NCI-H510A treated with DMSO at 0.1 percent for 48 hours (cell line): ENCODE data around the gene SEZ6.
"Not testable (repeated sequence)": the region's sequence is repeated elsewhere in the genome, so short reads cannot be mapped to it uniquely, and the experiment has no call there.

Source experiments
- DNase-seq: peaks from one replicate; lab custom pipeline; 2025; lab: John Stamatoyannopoulos, UW

Gene SEZ6

DNA sequence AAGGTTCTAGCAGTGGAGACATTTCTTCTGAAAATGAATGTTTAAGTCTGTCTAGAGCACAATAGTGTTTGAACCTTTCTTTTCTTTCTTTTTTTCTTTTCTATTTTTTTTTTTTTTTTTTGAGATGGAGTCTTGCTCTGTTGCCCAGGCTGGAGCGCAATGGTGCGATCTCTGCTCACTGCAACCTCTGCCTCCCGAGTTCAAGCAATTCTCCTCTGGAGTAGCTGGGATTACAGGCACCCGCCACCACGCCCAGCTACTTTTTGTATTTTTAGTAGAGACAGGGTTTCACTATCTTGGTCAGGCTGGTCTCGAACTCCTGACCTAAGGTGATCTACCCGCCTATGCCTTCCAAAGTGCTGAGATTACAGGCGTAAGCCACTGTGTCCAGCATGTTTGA is 71.3 kb downstream of the SEZ6 start:
- DNase-seq = not testable (repeated sequence)

- DNase-seq = no peak
Measured at GRCh38 chr17:28929787-28930186, 76.0 kb downstream of the SEZ6 start.

DNA sequence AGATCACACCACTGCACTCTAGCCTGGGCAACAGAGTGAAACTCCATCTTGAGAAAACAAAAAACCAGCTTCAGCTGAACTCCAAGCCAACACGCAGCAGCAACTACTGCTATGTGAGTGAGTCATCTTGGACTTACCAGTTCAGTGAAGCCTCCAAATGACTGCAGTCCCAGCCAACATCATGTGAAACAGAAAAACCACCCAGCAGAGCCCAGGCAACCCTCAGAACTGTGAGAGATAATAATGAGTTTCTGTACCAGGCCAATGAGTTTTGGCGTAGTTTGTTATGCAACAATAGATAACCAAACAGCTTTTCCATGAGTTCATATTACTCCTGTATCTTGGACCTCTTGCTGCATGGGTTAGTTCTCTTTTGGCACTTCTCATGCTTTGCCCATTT is 77.8 kb downstream of the SEZ6 start:
- no peak for DNase-seq

GRCh38 chr17:28926786-28927185 is 79.0 kb downstream of the SEZ6 start:
- DNase-seq = no peak

- no peak for DNase-seq
Measured at GRCh38 chr17:28926366-28926765, 79.5 kb downstream of the SEZ6 start.

- DNase-seq = no peak
Measured at GRCh38 chr17:28925912-28926365, 79.9 kb downstream of the SEZ6 start.

GRCh38 chr17:28920201-28920600 is 85.6 kb downstream of the SEZ6 start:
- no peak for DNase-seq

- DNase-seq = no peak
Measured at GRCh38 chr17:28918295-28918694, 87.5 kb downstream of the SEZ6 start.

GRCh38 chr17:28917465-28917864 is 88.4 kb downstream of the SEZ6 start:
- no peak for DNase-seq

DNA sequence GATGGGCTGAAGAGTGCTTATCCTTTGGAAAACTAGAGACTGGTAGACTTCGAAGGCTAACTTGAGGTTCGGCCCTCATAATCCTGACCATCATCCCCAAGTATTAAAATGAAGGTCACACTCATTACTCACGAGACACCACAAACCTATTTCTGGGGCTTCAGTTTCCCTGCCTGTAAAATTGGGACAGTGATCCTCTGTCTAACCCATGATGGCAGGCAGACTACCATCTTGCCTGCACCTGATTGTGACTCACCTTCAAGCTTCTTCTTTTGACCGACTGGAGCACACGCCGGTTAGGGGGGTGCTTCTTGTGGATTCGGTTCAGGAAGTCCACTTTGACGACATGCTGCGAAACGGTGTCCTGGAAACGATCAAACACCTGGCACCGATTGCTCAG is 88.8 kb downstream of the SEZ6 start:
- DNase-seq = no peak

DNA sequence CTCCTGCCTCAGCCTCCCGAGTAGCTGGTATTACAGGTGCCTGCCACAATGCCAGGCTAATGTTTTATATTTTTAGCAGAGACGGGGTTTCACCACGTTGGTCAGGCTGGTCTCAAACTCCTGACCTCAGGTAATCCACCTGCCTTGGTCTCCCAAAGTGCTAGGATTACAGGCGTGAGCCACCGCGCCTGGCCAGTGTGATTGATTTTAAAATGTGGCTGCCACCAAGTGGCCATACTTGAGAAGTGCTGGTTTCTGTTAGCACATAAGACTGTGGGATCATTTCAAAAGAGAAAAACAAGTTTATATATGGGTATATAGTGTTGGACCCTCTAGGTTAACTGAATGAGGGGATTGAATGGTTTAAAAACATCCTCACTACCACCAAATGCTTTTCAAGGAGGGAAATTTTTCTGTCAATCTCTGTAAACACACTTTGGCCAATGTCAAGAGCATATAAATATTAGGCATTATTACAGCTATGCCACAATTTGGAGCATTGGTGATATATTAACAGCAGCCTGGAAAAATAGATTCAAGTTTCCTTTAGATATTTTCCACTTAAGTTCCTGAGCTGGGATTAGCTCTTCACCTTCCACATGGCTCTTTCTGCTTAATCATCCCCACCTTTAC is 89.4 kb downstream of the SEZ6 start:
- peak; percentile 47 for DNase-seq

DNA sequence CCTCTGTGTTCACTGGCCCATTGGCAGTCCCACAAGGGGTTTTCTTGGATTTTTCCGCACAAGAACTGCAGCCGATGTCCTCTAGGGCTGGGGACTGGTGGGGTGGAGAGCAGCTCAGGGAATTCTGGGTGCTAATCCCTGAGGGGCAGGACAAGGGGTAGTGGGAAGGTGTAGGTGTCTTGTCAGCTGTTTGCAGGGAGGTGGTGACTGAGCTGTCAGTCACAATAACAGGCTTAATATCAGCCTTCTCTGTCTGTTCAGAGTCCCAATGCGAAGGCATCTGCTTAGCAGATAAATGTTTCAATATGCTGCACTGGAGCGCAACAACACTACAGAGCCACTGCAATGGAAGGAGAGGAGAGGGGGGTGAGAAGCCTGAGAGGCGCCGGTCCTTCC is 92.9 kb downstream of the SEZ6 start:
- no peak for DNase-seq

DNA sequence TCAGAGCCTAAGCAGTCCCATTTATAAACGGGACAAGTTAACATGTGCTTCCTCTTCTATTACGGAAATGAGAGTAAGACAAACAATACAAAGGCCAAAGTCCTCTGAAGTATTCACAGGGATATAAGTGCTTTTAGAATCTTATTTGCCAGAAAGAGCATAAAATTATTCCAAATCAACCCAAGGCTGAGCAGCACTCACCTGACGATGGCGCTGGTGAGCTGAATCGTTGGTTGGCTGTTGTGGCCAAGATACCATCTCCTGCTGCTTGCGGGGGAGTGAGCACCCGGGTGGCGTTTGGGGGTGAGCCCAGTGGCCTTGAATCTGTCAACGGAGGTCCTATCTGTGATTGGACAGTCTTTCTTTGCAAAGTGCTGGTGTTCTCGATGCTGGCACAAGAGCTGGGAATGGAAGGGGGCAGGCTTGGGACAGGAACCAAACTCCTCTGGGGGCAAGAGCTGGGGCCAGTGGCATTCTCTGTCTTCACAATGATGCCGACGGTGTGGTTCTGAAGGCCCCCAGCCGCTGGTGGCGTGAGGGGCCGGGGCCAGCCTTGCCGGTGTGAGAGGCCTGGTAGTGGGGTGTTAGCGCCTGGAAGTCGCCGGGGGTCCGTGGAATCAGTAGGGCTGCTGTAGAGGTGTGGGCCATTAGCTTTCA is 93.4 kb downstream of the SEZ6 start:
- no peak for DNase-seq

DNA sequence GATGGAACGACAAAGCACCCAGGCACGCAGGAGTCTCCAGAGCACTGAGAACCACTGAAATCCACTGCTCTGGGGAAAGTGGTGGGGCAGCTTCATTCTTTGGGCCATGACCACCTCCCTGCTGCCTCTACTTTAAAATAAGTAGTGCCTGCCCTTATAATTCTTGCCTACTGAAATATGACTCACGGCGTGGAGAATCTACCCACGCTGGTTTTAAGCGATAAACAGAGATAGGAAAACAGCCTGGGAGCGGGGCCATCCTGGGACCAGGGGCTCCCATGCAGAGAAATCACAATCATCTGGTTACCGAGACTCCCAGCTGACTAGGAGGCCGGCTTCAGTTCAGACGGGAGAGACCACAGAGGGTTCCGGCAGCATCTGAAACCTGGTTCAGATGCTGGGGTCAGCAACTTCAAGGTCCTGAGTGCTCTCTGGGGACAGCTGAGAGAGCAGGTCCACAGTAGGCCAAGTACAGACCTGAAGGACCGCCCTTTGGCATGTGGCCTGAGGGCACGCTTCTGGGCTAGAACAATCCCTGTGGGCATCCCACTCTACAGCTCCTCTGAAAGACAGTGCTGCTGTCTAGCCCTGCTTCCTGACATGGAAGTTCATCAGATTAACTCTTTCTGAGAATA is 94.3 kb downstream of the SEZ6 start:
- no peak for DNase-seq

DNA sequence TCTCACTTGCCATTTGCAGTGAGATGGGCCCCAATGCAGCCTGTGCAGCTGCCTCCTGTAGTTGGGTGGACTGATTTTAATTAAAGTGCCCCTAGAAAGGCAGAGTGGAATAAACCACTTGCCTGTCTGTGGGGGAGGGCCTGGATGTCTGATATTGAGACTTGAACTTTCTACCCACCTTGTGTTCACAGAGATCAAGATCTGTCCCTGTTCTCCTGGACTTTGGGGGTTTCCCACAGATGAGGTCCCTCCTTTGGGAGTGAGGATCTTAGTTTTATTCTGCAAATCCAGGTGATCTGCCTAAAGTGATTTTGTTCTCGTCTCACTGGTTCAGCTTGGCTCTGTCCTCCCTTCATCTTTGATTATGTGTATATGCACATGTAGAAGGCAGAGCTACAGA is 95.3 kb downstream of the SEZ6 start:
- DNase-seq = no peak

DNA sequence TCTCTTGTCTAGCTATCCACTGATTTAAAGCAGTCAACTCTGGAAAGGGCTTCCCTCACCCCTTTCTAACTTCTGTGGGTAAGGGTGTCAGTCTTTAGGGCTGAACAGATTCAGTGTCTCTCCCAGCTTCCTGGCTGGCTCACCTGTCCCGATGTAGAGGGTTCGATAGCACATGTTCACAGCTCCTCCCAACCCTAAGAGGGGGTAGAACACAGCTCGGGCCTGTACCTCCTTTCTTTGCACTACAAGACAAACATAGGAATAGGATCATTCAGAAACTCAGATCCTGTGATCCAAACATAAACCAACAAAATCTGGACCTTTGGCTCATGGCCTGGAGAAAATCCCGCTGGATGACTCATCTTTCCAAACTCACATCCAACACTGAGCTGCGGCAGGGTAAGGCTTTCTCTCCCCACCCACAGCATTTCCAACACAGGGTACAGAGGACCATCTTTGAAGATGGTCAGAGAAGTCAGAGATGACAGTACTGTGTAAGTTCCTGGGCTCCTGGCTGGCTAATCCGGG is 97.1 kb downstream of the SEZ6 start:
- DNase-seq = no peak

GRCh38 chr17:28907709-28908475 is 97.9 kb downstream of the SEZ6 start:
- no peak for DNase-seq

DNA sequence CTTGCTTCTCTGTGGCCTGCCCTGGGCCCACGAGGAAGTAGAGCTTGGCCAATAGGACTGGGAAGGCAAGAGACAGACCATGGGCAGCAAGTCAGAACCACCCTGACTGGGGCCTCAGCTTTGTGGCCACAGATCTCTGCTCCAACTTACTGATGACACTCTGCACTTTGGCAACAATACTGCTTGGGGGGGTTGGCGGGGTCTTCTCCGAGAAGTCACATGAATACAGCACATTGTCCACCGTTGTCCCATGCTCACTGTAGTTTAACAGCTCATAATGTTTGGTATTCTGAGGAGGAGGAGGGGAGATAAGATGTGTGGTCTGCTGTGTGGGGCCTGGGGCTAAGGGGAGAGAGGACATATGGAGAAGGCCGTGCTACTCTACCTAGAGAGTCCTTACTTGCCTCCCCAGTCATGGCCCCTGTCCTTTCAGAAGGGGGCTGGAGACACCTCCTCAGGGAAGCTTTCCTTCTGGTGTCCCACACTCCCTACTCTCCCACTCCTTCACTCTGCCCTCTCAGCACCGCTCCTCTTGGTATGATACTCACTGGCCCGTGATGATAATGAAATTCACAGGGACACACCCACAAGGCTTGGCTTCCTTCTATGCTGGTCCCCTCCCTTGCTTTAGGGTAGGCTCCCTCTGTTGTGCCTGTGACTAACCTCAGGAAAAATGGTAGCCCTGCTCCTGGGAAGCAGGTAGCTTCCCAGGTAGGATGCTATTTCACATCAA is 99.0 kb downstream of the SEZ6 start:
- no peak for DNase-seq

DNA sequence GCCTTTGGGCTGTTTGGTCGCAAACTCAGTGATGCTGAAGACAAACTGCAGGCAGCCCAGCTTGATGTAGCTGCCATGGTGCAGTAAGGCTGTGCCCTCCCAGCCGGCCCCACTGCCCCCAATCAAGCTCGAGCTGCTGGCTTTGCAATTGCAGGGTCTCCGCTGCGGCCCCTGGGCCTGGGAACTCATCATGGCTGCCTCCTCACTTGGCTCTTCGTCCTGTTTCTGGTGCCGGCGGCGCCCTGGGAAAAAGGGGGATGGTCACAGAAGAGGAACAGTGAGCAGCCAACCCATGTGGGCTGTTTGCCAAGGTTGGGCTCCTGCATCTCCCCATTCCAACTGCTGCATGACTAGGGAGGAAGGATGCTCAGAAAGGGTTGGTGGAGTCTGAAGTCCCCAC is 99.6 kb downstream of the SEZ6 start:
- DNase-seq = no peak
